GM12875 (cell line): ENCODE data around the gene PRICKLE3.
A peak's percentile ranks its signal among the peaks of the same experiment; 100 is the strongest.

Source experiments
- H3K4me3 ChIP-seq: one replicate; pipeline ENCODE4 v1.5.1; 2011; ENCODE audit warnings: low read depth, low read length, control low read depth
- CTCF ChIP-seq: IDR thresholded peaks from 2 replicates; pipeline ENCODE4 v1.5.1; 2011; ENCODE audit warnings: low read depth, mild to moderate bottlenecking, control low read depth, inconsistent platforms, low read length, moderate library complexity, borderline replicate concordance; ENCODE audit not compliant: insufficient read depth

Gene PRICKLE3

DNA sequence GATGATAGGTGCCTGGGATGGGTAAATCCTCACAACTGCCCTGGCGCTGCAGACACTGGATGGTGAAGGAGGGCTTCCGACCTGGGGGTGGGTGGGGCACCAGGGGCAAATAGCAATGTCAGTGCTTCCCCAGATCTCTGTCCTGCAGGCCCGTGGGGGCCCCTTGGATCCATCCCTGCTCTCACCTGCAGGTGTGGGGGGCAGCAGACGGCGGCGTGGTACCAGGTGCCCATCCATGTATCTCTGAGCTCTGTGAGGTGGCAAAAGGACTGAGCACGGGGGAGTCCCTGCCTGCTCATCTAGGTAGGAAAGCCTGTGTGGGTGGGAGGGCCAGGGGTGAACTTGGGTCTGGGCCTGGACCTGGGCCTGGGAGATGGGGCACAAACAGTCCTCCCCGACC is 20.4 kb upstream of the PRICKLE3 start:
- no peak for TF ChIP-seq CTCF
- no peak overlapping the region for H3K4me3 ChIP-seq

DNA sequence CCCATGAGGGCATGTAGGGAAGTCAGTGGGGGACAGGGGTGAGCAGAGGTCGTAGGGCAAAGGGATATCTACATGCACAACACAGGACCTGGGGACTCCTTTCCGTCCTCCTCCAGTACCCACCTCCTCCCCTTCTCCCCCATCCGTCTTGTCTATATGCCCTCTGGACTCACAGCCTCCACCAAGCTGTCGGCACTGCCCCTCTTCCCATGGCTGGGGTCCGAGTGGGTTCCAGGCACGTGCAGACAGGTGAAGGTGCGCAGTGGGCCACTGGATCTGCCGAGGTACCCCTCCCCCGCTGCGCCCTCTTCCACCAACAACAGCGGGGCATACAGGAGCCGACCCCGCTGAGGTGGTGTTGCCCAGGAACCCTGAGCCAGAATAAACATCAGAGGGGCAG is 19.3 kb upstream of the PRICKLE3 start:
- H3K4me3 ChIP-seq: no peak overlapping the region
- no peak for TF ChIP-seq CTCF

DNA sequence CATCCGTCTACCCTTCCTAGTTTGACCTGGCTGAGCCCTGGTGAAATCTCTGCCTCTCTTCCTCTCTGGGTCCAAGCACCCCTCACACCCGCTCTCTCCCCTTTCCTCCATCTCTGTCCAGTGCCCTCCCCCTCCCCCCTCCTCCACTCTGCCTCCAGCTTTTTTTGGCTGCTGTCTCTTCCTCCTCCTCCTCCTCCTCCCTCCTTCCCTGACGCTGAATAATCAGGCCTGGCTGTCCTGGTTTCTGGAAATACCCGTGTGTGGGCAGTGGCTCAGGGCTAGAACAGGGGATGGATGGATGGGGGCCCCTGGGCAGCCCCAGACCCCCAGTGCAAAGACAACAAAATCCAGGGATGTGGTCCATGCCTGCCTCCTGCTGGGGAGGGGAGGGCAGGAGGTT is 18.5 kb upstream of the PRICKLE3 start:
- H3K4me3 ChIP-seq: no peak overlapping the region
- TF ChIP-seq CTCF: no peak

DNA sequence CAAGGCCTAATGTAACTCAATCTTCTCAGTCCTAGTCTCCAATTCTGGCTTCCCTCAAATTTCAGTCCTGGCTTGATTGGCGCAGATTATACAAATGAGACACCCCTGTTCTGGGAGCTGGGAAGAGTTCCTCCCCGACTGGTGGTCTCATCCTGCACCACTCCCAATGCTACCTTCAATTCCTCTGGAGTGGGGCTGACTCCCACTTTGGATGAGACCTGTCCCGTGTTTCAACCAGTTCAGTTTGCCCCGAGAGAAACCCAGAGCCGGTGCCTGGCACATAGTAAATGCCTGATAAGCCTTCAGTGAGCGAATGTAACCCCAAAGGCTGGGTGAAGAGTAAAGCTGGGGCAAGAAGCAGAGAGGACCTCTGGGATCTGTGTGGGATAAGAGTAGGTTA is 17.8 kb upstream of the PRICKLE3 start:
- TF ChIP-seq CTCF: no peak

GRCh38 chrX:49203536-49203935 is 17.4 kb upstream of the PRICKLE3 start:
- TF ChIP-seq CTCF: no peak
- no peak overlapping the region for H3K4me3 ChIP-seq

More for the DNA sequence above, 17.8 kb upstream of the PRICKLE3 start:
- H3K4me3 ChIP-seq: no peak overlapping the region

DNA sequence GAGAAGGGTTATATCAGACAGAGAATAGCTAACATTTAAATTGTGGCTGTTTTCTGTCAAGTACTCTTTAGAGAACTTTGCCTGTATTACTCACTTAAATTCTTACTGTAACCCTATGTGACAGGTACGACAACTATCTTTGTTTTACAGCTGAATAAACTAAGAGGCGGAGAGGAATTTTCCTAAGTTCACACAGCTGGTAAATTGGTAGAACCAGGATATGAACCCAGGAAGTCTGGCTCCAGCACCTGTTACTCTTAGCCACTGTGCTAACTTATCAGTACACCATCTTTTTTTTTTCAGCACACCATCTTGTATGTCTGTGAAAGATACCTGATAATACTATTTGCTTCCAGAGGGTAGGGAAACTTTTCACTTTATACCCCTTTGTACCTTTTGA is 15.8 kb upstream of the PRICKLE3 start:
- H3K4me3 ChIP-seq: no peak overlapping the region
- TF ChIP-seq CTCF: no peak

GRCh38 chrX:49199906-49200771 is 14.0 kb upstream of the PRICKLE3 start, which contains the start of gene SYP:
SYP (minus strand) TSS chrX:49200193; CDS start chrX:49200186, 7 bp downstream.
- H3K4me3 ChIP-seq: peak within 1 kb of the TSS; percentile 34
- no peak for TF ChIP-seq CTCF
